NCI-H146 treated with DMSO at 0.1 percent for 48 hours (cell line): ENCODE results near the gene SETD2.
"Not testable (repeated sequence)": the region's sequence is repeated elsewhere in the genome, so short reads cannot be mapped to it uniquely, and the experiment has no call there.

Experiments
- DNase-seq: peaks from one replicate; lab custom pipeline; 2025; ENCODE audit not compliant: unreplicated experiment; lab: John Stamatoyannopoulos, UW

SETD2 gene

DNA sequence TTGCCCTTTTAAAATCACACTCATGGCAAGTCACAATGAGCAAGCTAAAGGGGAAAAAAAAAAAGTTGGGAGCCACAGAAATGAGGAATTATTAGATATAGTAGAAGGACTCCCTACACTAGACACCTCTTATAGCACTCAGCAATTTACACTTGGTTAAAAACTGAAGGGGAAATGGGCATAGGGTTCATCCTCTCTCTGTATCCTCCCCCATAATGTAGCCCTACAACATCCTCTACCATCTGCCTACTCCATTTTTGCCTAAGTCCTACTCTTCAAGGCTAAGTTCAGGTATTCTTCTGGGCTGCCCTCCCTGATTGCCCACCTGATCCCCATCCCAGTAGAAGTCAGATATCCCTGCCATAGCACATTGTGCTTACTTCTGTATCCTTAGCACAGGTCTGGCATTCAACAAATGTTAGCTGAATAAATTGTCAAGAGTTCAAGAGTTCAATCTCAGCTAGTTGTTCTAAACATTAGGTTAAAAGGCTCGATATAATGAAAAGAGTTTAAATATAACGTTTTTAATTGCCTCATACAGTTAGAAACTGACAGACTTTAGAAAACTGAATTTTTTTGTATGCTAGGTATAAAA is 14.5 kb downstream of the SETD2 start:
- no peak for DNase-seq

DNA sequence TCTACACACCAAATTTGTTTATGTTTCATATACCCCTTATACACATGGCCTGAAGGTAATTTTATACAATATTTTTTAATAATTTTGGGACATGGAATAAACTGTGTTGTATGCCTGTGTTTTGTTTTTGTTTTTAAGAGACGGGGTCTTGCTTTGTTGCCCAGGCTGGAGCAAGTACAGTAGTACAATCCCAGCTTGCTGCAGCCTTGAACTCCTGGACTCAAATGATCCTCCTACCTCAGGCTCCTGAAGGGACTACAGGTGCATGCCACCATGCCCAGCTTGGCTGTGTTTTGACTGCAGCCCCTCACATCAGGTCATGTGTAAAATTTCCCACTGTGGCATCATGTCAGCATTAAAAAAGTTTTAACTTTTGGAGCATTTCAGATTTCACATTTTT is 18.6 kb downstream of the SETD2 start:
- DNase-seq: no peak

DNA sequence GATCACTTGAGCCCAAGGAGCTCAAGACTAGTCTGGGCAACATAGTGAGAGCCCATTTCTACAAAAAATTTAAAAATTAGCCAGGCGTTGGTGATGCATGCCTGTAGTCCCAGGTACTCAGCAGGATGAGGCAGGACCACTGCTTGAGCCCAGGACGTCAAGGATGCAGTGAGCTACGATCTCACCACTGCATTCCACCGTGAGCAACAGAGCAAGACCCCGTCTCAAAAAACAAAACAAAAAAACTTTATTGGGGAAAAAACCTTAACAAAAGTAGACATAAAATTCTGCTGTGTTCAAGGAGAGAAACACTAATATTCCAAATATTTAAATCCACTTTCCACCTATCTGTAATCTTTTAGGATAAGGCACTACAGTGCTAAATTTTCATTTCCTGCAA is 20.8 kb downstream of the SETD2 start:
- no peak for DNase-seq

DNA sequence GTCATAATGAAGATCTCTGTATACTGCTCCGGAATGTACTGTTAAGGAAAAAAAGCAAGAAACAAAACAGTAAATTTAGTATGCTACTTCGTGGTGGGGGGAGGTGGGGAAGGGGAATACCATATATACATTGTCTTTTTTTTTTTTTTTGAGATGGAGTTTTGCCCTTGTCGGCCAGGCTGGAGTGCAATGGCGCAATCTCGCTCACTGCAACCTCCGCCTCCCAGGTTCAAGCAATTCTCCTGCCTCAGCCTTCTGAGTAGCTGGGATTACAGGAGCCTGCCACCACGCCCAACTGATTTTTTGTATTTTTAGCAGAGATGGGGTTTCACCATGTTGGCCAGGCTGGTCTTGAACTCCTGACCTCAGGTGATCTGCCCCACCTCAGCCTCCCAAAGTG is 21.4 kb downstream of the SETD2 start:
- not testable (repeated sequence) for DNase-seq

DNA sequence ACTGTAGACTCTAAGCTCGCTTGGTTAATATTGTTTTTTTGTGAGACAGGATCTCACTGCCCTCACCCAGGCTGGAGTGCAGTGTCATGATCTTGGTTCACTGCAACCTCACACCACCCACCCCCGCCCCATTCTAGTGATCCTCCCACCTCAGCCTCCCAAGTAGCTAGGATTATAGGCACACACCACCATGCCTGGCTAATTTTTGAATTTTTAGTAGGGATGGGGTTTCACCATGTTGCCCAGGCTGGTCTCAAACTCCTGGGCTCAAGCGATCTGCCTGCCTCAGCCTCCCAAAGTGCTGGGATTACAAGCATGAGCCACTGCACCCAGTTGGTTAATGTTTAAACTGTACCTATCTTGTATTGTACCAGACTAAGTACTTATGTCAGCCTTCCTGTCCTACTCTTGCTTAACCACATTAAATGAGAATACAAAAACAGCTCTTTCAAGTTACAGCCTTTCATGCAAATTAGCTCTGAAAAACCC is 22.9 kb downstream of the SETD2 start:
- not testable (repeated sequence) for DNase-seq

DNA sequence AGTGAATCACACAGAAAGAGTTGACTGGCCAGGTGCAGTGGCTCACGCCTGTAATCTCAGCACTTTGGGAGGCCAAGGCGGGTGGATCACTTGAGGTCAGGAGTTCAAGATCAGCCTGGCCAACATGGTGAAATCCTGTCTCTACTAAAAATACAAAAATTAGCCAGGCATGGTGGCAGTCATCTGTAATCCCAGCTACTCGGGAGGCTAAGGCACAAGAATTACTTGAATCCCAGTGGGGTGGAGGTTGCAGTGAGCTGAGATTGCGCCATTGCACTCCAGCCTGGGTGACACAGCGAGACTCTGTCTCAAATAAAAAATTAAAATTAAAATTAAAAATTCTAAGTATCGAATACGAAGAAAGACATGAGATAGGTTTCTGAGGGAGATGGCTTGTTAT is 23.4 kb downstream of the SETD2 start:
- not testable (repeated sequence) for DNase-seq

DNA sequence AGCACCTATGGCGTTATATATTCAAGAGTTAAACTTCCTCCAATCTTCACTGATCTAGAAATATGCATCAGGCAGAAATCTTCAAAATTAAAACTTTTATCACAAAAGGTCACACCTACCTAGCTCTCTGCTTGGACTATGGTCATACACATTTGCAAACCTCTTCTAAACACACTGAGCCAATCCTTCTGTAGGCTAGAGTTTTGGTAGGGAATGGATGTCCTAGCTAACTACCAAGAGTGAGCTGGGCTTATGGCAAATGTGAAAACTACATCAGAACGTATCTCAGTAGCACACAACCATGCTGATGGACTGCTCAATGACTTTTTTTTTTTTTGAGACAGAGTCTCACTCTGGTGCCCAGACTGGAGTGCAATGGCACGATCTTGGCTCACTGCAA is 29.6 kb downstream of the SETD2 start:
- no peak for DNase-seq

DNA sequence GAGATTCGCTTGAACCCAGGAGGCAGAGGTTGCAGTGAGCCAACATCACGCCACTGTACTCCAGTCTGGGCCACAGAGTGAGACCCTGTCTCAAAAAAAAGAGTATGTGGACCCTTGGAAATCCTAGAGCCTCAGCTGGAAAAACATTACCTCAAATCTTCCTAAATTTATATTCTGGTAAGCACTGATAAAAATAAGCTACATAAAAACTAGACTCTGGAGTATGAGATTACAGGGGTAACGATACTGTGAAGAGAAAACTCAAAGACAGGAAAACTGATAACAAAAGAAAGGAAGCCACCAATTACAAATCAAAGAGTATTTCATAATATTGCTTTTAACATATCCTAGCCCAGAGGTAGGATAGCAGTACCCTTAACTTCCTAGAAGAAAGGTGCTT is 30.3 kb downstream of the SETD2 start:
- DNase-seq: no peak

DNA sequence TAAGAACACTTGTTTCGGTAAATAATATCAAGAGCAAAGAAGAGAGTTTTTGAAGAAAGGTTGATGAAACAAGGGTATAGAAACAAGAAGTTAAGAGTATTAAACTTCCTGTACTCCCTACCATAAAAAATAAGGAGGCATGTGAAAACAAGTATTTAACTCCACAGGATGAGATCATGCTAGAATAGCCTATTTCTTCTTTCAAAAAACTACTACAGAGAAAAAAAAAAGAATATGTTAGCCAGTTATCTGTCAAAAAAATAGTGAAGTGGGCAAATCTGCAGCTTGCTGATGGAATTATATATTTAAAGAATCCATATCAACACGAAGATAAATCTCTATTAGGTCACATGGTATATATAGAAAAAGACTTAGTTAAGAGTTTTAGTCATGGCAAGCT is 33.4 kb downstream of the SETD2 start:
- no peak for DNase-seq

DNA sequence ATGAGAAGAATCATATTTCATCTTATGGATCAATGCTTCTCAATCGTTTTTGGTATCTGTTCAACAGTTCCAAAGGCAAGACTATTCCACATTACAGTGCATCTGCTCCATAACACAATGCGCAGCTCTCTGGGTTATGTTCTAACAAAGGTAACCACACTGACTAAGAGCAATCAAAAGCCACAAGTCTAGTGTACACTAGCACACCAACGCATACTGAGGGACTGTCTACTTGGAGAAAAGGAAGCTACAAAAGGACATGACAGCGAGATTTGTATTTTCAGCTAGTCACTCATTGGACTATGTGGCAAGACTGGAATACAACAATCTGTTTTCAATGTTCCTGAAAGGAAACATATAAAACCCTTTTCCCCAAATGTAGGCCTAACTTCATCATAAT is 35.8 kb downstream of the SETD2 start:
- no peak for DNase-seq

DNA sequence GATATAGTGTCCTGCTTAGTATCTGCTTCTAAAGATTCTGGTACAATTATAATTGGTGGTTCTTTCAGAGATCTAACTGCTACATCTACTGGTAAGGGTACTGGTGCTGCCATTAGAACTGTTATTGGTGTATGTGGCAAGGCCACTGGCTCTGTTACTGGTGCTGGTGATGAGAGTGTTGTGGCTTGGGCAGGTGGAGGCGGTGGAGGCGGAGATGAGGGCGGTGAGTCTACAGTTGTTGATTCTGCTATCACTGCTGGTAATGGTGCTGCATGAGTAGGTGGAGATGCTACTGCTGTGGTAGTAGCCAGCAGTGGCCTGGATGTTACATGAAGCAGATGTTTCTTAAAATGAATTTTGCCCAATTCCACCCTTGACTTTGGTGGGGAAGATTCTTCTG is 40.1 kb downstream of the SETD2 start:
- DNase-seq: no peak

DNA sequence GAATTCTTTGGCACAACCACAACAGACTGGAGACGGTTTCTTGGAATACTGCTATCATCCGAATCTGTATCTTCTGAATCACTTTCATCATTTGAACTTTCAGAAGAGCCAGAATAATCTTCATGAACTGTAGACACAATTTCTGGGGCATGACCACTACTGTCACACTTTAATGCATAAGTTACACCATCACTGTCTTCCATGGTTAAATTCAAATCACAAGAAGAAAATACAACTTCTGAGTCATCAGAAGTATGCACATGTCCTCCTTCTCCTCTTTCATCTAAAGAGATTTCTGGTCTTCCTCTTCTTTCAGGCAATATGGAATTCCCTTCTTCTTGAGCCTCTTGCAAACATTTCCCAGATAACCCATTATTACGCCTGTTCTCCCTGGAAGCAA is 42.5 kb downstream of the SETD2 start:
- DNase-seq: no peak

DNA sequence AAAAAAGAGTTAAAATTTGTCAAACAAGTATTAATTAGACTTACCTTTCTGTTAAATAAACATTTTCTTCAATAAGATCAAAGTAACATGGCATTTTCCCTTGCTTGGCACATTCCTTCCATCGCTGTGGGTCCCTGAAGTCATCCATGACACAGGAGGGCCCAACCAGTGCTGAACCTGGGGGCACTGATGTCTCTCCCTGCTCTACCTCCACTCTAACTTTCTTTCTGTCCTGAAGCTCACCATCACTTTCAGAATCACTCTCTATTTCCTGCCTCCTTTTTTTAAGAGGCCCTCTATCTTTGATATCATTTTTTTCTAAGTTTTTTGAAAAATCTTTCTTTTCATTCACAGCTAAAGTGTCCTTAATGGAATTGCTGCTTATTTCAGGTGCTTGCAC is 43.8 kb downstream of the SETD2 start:
- DNase-seq: no peak

DNA sequence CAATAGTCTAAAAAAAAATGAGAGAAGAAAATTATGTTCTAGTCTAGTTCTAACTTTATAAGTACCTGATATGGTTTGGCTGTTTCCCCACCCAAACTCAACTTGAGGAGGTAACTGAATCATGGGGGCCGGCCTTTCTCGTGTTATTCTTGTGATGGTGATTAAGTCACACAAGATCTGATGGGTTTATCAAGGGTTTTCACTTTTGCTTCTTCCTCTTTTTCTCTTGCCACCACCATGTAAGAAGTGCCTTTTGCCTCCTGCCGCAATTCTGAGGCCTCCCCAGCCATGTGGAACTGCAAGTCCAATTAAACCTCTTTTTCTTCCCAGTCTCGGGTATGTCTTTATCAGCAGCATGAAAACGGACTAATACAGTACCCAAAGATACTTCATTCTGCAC is 44.5 kb downstream of the SETD2 start:
- DNase-seq: not testable (repeated sequence)

DNA sequence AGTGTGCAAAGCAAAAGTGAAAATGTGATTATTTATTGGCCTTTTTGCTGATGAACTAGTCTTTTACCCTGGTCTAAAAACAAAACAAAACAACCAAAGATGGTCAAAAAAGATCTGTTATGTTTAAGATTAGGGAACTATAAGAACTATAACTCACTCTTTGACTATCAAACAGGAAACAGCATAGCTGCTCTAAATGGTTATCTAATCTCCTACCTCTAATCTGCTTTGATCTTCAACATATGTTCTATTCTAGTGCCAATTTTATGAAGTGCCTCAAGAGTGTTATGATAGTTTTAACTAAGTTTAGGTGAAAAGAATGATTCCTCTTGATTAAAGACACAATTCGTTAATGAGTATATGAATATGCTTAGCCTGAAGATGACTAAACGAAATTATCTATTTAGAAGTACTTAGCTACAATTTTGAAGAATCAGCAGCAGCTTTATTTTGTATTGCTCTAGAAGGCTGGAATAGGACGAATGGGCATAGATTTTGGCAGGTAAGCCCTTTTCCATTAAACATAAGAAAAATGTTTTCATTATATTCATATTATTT is 46.0 kb downstream of the SETD2 start:
- no peak for DNase-seq

DNA sequence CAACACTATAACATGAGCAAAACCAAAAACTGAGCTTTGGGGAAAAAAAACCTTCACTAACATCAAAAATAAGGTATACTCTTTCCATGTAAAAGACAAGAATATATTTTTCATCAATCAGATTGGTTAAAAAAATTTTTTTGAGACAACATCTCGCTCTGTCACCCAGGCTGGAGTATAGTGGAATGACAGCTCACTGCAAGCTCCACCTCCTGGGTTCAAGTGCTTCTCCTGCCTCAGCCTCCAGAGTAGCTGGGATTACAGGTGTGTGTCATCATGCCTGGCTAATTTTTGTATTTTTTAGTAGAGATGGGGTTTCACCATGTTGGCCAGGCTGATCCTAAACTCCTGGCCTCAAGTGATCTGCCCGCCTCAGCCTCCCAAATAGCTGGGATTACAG is 48.4 kb downstream of the SETD2 start:
- not testable (repeated sequence) for DNase-seq

DNA sequence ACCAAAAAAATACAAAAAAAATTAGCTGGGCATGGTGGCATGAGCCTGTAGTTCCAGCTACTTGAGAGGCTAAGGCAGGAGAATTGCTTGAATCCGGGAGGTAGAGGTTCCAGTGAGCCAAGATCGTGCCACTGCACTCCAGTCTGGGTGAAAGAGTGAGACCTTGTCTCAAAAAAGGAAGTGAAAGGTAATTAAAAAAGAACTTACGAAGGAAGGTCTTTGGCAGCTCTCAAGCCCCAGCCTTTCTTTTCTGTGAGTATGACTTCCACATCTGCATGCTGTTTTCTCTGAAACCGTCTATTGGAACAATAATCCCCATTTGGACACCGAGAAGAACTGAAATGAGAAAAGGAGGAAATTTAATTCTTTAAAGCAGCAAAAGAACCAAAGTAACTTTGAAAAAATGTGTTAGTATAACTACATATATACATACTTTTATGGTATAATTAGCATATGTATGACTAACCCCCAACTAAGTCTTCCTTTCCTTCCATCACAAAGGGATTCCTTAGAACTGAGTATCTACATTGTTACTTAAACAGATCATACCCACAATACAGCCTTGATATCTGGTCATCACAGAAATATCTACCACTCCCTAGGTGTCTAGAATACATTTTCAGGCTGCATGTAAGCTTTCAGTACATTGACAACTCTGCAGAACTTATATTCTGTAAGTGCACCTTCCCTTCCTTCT is 50.1 kb downstream of the SETD2 start:
- no peak for DNase-seq

DNA sequence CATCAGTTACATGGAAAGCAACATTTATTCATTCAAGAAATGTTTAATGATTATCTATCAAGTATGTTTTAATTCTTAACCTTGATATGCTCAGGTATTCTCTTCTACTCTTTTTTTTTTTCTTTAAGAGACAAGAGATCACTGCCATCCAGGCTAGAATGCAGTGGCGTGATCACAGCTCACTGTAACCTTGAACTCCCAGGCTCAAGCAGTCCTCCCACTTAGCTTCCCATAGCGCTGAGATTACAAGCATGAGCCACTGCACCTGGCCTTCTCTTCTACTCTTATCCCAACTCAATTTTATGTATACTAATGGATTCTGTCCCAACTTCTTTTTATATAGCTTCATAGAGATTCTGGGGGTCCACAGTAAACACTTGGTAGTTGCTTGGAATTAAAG is 50.9 kb downstream of the SETD2 start:
- DNase-seq: no peak

DNA sequence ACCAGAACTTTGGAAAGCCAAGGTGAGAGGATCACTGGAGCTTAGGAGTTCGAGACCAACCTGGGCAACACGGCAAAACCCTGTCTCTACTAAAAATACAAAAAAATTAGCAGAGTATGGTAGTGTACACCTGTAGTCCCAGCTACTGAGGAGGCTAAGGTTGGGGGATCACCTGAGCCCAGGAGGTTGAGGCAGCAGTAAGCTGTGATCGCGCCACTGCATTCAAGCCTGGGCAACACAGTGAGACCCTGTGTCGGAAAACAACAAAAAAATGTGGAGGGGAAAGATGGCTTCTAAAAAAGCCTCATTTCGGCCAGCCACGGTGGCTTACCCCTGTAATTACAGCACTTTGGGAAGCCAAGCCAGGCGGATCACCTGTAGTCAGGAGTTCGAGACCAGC is 54.5 kb downstream of the SETD2 start:
- DNase-seq: no peak

DNA sequence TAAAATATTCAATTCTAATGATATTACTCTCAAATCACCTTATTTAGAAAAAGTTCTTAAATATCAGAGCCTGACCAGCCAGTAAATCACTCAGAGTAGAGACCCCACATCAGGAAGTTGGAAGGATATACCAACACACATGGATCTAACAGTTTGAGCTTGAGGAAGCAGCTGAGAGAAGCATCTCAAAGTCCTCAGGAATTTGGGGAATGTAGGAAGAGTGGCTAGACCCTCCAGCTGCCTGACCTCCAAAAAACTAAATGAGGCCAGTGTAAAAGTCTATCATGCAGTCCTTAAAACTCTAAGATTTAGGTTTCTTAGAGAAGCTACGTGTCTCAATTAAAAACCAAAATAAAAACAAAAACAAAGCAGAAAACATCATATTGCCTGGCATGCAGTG is 55.4 kb downstream of the SETD2 start:
- no peak for DNase-seq

DNA sequence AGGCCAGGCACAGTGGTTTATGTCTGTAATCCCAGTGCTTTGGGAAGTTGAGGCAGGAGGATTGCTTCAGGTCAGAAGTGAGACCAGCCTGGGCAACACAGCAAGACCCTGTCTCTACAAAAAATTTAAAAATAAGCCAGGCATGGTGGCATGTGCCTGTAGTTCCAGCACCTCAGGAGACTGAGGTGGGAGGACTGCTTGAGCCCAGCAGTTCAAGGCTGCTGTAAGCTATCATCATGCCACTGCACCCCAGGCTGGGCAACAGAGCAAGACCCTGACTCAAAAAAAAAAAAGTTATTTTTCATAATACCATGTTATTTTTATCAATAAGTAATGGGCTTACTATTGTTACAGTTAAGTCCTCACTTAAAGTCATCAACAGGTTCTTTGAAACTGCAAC is 59.7 kb downstream of the SETD2 start:
- no peak for DNase-seq

DNA sequence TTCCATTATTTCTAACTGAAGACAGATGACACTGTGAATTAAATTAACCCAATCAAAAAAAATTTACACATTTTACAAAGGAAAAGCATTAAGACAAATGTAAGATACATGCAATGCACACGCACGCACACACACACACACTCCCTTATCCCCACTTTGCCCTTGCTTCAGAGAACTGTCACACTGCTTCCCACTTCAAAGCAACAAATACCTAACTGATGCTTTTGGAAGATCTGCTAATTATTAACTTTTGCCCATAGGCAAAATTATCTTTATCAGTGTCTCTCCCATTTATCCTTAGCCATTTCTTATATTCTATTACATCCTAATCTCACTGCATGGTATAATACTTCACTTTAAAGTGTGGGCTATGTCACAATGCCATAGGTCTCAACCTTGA is 60.3 kb downstream of the SETD2 start:
- DNase-seq: no peak
